BLaER1 (cell line): ENCODE measurements around the gene FKBP10.

Source experiments
- H3K27ac ChIP-seq: shearing (Covaris generic); formaldehyde crosslinking; 2 replicates; pipeline ENCODE4 v1.8.1; 2022
- H3K27me3 ChIP-seq: shearing (Covaris generic); formaldehyde crosslinking; 2 replicates; pipeline ENCODE4 v1.8.1; 2022
- H3K36me3 ChIP-seq: shearing (Covaris generic); formaldehyde crosslinking; 2 replicates; pipeline ENCODE4 v1.8.1; 2022
- H3K4me1 ChIP-seq: shearing (Covaris generic); formaldehyde crosslinking; 2 replicates; pipeline ENCODE4 v1.8.1; 2022
- H3K4me2 ChIP-seq: shearing (Covaris generic); formaldehyde crosslinking; 2 replicates; pipeline ENCODE4 v1.8.1; 2022
- H3K4me3 ChIP-seq: shearing (Covaris generic); formaldehyde crosslinking; 2 replicates; pipeline ENCODE4 v1.8.1; 2022
- H3K9ac ChIP-seq: shearing (Covaris generic); formaldehyde crosslinking; 2 replicates; pipeline ENCODE4 v1.8.1; 2022
- H3K9me3 ChIP-seq: shearing (Covaris generic); formaldehyde crosslinking; 2 replicates; pipeline ENCODE4 v1.8.1; 2022
- H4K20me1 ChIP-seq: shearing (Covaris generic); formaldehyde crosslinking; 2 replicates; pipeline ENCODE4 v1.8.1; 2022
- Cebpa-rat ChIP-seq: shearing (Covaris generic); IDR thresholded peaks from 2 replicates; pipeline ENCODE4 v1.8.1; 2022

The FKBP10 gene

DNA sequence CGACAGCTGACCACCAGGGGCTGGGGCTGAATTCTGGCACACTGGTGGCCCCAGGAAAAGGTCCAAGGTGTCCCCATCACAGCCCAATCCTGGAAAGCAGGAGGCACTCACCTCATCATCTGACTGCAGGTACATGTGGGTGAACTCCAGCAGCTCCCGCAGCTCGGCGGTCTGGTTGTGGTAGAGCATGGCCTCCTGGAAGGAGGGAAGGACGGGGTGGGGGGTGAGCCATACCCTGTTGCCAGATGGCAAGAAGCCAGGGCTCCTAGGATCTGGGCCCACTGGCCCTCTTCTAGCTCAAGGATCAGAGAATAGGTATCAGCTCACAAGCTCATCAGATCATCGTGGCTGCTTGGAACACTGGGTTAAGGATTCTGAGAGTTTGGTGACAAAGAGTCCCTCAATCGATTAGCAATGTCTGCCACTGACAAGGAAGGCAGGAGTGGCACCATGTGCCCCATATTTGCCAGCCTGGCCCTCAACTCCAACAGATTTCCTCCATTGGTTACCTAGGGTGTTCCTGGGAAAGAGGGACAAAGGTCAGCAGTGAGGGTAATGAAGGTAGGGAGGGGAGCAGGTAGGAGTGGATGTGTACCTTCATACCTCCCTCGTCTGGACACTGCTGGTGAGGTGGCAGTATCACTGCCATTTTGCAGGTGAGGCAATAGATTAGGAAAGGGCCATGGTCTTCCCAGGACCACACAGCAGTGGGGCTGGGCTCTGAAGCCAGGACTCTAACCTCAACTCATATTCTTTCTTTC is 5.9 kb upstream of the FKBP10 start:
- H3K4me3 ChIP-seq = no peak overlapping the region
- H3K36me3 ChIP-seq = peaks cover 45% of the 10 kb centered on the region; the same call in 1 of the 2 replicates
- TF ChIP-seq Cebpa-rat = no peak
- no peak overlapping the region for H3K27ac ChIP-seq
- no peaks in the 10 kb centered on the region for H4K20me1 ChIP-seq
- no peak overlapping the region for H3K4me2 ChIP-seq
- H3K27me3 ChIP-seq = no peaks in the 10 kb centered on the region
- H3K9ac ChIP-seq = no peak overlapping the region
- H3K9me3 ChIP-seq = no peaks in the 10 kb centered on the region
- peaks cover 37% of the 10 kb centered on the region for H3K4me1 ChIP-seq

DNA sequence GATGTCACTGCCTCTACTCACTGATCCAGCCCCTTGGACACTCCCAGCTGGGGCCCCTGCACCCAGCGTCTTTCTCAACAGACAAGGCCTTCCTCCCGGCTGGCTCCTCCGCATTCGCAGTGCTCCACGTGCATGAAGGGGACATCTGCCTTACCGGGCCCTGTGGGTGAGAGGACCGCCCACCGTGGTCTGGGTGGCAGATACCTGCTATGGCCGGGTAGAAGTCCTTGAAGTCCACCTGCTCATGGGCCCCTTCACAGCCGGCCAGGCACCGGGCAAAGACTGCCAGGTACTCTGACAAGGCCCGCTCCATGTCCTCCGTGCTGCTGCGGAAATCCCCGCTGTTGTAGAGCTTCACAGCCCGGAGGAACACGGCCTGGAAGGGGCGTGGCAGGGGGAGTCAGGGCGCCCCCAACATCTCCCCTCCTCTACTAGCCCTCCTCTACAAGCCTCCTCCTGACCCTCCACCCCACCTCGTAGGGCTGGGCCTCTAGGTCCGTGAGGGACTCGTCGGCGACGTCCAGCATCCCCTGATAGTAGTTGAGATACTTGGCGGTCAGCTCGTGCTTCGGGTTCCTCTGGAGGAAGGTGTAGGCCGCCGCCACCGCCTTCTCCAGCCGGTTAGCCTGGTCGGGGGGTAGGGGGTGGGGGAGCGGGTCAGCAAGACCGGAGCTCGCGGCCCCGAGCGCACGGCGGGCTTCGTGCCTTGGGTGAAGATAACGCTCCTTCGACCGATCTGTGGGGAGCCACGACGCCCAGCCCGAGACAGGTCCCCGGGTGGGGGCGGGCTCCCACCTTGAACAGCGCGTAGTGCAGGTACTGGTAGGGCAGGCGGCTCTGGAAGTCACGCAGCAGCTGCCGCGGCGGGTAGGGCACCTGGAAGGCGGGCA is 1.9 kb upstream of the FKBP10 start:
- H3K4me2 ChIP-seq = peak overlapping the region; percentile 98
- H4K20me1 ChIP-seq = no peaks in the 10 kb centered on the region
- no peaks in the 10 kb centered on the region for H3K27me3 ChIP-seq
- TF ChIP-seq Cebpa-rat = no peak
- peak overlapping the region; percentile 81 for H3K9ac ChIP-seq
- peaks cover 28% of the 10 kb centered on the region; the same call in 1 of the 2 replicates for H3K36me3 ChIP-seq
- H3K4me3 ChIP-seq = peak overlapping the region; percentile 82
- H3K27ac ChIP-seq = peak overlapping the region; percentile 84
- no peaks in the 10 kb centered on the region for H3K9me3 ChIP-seq
- peaks cover 48% of the 10 kb centered on the region for H3K4me1 ChIP-seq

DNA sequence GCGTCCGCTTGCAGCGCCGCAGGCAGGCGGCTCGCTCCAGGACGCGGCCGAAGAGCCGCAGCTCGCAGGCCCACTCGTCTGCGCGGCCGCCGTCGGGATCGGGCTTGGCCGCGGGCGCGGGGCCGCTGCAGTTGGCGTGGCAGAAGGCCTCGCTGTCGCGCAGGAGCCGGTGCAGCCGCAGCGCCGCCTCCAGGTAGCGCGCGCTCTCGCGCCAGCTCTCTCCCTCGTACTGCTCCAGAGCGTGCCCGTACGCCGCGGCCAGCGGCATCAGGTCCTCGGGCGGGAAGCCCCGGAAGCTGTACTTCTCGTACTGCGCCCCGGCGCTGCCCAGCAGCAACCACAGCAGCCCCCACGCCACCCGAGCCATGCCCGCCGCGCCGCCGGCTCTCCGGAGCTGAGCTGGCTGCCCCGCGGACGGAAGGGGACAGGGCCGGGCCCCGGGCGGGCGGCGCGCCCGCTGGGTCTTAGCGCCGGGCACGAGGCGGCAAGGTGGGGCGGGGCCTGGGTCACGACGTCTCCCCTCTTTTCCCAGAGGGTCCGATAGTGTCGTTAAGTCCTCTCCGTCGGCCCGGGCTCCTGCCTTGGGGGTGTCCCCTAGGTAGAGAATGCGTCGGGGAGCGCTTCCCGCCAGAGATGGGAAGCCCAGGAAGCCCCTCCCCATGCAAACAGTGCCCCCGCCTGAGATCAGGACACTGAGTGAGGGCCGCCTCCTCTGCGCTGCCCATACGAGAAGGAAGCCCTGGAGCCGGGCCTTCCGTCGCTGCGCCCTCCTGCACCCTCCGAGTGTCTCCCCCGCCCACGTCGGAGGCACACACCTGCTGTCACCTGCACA is 1.0 kb upstream of the FKBP10 start, which contains the start of gene P3H4:
Gene P3H4, minus strand, starts transcription at position 401 of the 832 bp plus-strand sequence. Its CDS starts 34 bp downstream, at position 367.
- Histone ChIP-seq H3K27ac (peak within 1 kb of the TSS; percentile 84), H3K9ac (peak within 1 kb of the TSS; percentile 81), H3K4me1 (peaks cover 48% of the 10 kb centered on the region), H3K9me3 (no peaks in the 10 kb centered on the region), H3K4me2 (peak within 1 kb of the TSS; percentile 98), H4K20me1 (no peaks in the 10 kb centered on the region), H3K4me3 (peak within 1 kb of the TSS; percentile 82), H3K27me3 (no peaks in the 10 kb centered on the region), H3K36me3 (peaks cover 20% of the 10 kb centered on the region; the same call in 1 of the 2 replicates)
- no peak for TF ChIP-seq Cebpa-rat

DNA sequence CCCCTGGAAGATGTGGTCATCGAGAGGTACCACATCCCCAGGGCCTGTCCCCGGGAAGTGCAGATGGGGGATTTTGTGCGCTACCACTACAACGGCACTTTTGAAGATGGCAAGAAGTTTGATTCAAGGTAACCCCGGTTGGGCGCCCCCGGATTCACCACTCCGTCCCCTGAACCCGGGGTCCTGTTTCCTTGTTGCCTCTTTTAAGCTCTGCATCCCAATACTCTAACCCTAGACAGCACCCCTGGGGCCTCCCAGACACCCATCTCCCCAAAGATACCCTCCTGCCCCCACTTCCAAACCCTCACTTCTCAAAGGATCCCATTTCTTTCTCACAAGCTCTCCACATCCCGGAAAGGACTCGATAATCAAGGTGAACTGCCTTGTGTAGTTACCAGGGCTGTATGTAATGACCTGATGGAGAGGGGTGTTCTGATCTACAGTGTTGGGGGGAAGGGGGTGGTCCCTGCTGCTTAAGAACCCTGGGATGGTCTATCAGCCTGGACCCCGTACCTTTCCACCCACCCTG is 412 bp downstream of the FKBP10 start:
- Histone ChIP-seq H3K4me1 (peaks cover 48% of the 10 kb centered on the region), H3K4me2 (peak overlapping the region; percentile 98), H4K20me1 (no peaks in the 10 kb centered on the region), H3K36me3 (peaks cover 11% of the 10 kb centered on the region; the same call in 1 of the 2 replicates), H3K9ac (peak overlapping the region; percentile 81; the same call in 1 of the 2 replicates), H3K27ac (peak overlapping the region; percentile 84; the same call in 1 of the 2 replicates), H3K9me3 (no peaks in the 10 kb centered on the region), H3K4me3 (peak overlapping the region; percentile 82), H3K27me3 (no peaks in the 10 kb centered on the region)
- TF ChIP-seq Cebpa-rat = no peak

DNA sequence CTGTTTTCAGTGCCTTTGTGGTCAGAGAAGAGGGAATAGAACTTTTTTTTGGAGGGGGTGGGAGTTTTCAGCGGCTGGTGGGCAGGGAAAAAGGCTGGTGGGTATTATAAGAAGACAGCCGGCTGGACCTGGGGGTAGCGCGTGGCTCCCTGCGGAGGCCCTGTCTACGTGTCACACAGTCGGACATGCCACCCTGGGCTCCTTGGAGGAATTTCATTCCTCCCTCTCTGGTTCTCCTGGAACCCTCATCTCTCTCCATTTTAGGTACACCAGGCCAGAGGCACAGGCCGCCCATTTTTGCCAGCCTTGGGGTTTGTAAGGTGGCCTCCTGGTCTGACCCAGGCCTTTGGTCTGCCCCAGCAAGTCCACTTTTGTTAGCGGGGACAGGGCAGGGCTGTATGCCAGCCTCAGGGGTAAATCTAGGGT is 908 bp downstream of the FKBP10 start:
- Histone ChIP-seq H3K4me1 (peaks cover 48% of the 10 kb centered on the region), H3K36me3 (peaks cover 6% of the 10 kb centered on the region; the same call in 1 of the 2 replicates), H3K9me3 (no peaks in the 10 kb centered on the region), H3K4me2 (peak overlapping the region; percentile 98), H3K27me3 (no peaks in the 10 kb centered on the region), H4K20me1 (no peaks in the 10 kb centered on the region), H3K27ac (no peak overlapping the region), H3K9ac (no peak overlapping the region), H3K4me3 (no peak overlapping the region)
- TF ChIP-seq Cebpa-rat = no peak

GRCh38 chr17:41814195-41814594 is 1.4 kb downstream of the FKBP10 start:
- Histone ChIP-seq H3K27me3 (no peaks in the 10 kb centered on the region), H3K4me1 (peaks cover 48% of the 10 kb centered on the region), H3K9ac (no peak overlapping the region), H3K4me3 (no peak overlapping the region), H3K4me2 (peak overlapping the region; percentile 98), H4K20me1 (no peaks in the 10 kb centered on the region), H3K27ac (no peak overlapping the region), H3K36me3 (0 out of 2 replicates have a peak, but pooled peaks cover 4% of the 10 kb centered on the region), H3K9me3 (no peaks in the 10 kb centered on the region)
- no peak for TF ChIP-seq Cebpa-rat

- no peak overlapping the region for H3K27ac ChIP-seq
- no peaks in the 10 kb centered on the region for H3K36me3 ChIP-seq
- H3K27me3 ChIP-seq = no peaks in the 10 kb centered on the region
- no peaks in the 10 kb centered on the region for H4K20me1 ChIP-seq
- H3K4me1 ChIP-seq = peaks cover 27% of the 10 kb centered on the region
- no peak for TF ChIP-seq Cebpa-rat
- H3K4me3 ChIP-seq = no peak overlapping the region
- H3K9ac ChIP-seq = no peak overlapping the region
- no peaks in the 10 kb centered on the region for H3K9me3 ChIP-seq
- no peak overlapping the region for H3K4me2 ChIP-seq
Measured at GRCh38 chr17:41816637-41817320, 4.0 kb downstream of the FKBP10 start.

GRCh38 chr17:41818024-41818423 is 5.2 kb downstream of the FKBP10 start:
- no peaks in the 10 kb centered on the region for H3K27me3 ChIP-seq
- no peak overlapping the region for H3K9ac ChIP-seq
- H3K27ac ChIP-seq = no peak overlapping the region
- H3K4me1 ChIP-seq = peaks cover 15% of the 10 kb centered on the region
- no peak overlapping the region for H3K4me2 ChIP-seq
- H4K20me1 ChIP-seq = no peaks in the 10 kb centered on the region
- H3K9me3 ChIP-seq = no peaks in the 10 kb centered on the region
- no peak for TF ChIP-seq Cebpa-rat
- no peak overlapping the region for H3K4me3 ChIP-seq
- H3K36me3 ChIP-seq = no peaks in the 10 kb centered on the region
